ENCODE measurements around the gene MEF2A.
"Not testable (repeated sequence)": the region's sequence is repeated elsewhere in the genome, so short reads cannot be mapped to it uniquely, and the experiment has no call there.

MEF2A gene

DNA sequence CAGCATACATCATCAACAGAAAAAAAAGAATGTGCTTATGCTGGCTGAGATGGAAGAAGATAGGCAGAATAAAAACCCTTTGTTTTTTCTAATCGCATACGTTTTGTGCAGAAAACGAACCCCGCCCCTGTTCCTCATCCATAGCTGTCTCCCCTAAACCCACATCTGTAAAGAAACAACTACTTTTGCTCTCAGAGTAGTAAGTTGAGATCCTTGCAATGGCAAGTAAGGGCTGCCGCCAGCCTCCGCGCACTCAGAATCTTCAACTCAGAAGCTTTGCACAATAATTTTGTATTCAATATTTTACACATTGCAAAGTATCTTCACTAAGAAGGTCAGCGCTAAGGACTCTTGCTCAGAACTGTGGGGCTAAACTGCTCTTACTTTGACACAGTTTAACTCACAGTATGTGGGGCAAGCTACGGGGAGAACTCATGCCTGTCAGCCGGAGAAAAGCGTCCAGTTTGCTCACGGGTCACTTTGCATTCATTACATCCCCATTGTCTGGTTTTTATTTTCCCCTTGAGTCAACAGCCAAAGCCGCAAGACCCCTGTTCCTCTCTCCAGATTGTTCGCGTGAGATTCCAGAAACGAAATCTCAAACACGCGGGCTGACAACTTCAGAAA lies 166.5 kb downstream of the MEF2A start:
- DNase-seq = no peak

DNA sequence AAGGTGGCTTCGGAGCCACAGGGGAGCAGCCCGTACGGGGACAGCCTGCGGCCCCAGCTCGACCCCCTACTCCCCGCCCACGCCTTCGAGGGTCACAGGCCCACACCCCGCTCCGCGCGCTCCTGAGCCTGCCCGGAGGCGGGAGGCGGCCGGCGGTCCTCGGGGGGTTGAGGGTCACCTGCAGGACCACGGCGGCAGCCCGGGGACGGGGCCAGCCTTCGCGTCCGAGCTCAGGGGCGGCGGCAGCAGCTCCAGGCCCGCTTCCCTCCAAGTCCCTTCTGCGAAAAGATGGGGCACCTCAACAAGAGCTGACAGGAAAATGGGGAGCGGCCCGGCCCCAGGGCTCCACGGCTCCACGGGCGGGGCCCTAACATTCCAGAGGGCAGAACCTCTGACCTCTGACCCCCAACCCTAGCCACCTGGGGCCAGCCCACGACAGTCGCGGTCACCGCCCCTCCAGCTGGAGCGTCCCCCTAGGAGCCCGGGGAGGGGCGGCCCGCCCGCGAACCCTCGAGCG lies 167.0 kb downstream of the MEF2A start:
- peak; percentile 59 for DNase-seq

DNA sequence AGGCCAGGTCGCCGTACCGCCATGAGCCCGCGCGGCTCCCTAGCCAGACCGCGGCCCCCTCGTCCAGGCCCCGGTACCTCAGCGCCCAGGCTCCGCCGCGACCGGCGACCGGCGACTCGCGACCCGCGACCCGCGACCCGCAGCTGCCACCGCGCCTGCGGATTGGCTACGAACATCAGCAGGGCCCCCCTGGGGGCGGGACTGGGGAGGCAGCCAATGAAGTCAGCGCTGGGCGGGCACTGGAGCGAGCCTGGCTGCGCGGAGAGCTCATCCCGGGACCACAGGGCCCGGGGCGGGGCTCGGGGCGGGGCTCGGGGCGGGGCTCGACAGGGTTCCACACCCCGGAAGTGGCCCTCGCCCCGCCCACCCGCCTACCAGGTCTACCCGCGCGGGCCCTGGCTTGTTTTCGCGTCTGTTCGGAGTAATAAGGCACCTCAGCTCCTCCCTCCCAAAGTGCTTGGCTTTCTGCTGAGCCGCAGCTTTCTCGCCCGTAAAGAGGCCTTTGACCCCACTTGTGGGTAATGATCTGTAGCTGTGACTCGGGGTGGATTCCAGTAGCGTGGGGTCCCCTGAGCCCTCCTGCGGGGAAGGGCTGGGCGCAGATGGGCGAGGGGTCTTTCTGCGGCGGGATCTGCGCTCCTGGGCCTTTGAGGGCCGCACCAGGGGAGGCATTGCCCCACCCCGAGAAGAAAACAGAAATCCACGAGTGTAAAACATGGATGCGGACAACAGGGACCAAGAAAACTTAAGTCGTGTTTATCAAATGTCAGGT lies 167.7 kb downstream of the MEF2A start, which contains the start of gene LYSMD4:
LYSMD4 (minus strand) TSS at position 170 of the 772 bp plus-strand sequence. CDS start 1,438 bp downstream, outside the sequence.
- DNase-seq = peak; percentile 98

DNA sequence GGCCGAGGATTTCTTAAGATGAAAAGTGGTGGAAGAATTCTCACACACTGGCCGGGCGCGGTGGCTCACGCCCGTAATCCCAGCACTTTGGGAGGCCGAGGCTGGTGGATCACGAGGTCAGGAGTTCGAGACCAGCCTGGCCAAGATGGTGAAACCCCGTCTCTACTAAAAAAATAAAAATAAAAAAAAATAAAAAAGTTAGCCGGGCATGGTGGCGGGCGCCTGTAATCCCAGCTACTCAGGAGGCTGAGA lies 168.2 kb downstream of the MEF2A start:
- not testable (repeated sequence) for DNase-seq

DNA sequence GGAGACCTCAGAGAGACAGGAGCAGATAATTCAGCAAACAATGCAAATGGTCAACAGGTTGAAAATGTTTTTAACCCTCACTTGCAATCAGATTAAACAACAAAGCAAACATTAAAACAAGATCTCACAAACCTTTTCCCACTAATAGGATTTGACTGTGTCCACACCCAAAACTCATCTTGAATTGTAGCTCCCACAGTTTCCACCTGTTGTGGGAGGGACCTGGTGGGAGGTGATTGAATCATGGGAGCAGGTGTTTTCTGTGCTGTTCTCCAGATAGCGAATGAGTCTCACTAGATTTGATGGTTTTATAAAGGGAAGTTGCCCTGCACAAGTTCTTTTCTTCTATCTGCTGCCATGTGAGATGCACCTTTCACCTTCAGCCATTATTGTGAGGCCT lies 168.8 kb downstream of the MEF2A start:
- no peak for DNase-seq

DNA sequence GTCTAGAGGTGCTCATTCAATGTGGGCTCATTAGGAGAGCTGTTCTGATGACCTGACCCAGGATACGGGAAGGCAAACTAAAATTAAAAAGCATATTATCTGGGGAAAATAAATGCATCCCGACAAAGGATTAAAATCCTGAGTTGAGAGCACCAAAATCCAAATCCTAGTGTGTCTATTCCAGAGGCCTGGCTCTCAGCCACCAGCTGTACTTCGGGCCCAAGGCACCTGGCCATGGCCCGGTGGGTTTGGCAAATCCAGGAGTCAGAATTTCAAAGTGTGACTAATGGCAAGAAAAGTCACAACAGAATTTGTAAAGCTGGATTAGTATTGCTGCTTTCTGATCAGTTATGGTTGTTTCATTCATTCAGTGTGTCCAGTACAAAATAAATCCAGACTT lies 170.1 kb downstream of the MEF2A start:
- no peak for DNase-seq

DNA sequence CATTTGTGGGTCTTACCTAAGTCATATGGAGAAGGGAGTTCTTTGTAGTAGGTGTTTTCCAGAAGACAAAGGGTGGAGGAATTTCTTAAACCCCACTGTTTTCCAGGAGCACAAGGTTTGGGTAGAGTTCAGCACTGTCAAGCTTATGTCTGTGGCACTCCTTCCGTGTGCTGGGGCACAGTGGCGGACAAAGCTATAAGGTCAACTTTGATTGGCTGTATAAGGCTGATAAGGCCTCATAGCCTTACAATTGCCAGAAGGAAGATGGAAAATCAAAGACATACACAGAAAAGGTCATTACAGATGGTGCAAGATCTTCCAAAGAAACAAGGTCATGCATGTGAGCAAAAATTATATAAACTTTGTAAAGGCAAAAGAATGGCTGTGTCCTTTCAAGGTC lies 170.9 kb downstream of the MEF2A start:
- no peak for DNase-seq

DNA sequence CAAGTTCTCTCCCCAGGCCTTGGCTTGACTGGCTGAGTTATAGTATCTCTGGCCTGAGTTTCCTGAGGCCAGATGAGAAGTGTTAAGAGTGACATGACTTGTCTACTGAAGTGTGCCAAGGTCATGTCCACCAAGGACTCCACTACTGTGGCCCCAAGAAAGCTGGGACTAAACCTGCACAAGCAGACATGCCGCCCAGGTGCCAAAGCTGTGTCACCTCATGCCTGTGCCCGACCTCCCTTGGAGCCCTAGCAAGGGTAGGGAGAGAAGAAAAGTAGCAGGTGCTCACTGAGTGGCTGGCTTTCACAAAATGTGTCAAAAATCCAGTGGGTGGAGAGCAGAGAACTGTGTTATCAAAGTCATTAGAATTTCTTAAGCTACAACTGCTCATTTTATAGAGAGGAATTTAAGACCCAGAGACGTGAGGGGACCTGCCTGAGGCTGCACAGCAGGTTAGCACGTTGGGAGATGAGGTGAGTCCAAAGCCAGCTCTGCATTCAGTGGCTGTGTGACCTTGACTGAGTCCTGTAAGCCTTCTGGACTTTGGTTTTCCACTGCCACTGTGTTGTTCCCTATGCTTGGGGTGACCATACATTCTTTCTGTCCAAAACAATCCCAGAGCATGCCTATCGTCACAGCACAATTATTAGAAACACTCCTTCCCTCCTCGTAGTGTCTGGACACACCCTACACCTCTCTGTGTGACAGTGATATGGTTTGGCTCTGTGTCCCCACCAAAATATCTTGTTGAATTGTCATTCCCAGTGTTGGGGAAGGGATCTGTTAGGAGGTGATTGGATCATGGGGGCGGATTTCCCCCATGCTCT lies 172.4 kb downstream of the MEF2A start:
- DNase-seq = no peak

DNA sequence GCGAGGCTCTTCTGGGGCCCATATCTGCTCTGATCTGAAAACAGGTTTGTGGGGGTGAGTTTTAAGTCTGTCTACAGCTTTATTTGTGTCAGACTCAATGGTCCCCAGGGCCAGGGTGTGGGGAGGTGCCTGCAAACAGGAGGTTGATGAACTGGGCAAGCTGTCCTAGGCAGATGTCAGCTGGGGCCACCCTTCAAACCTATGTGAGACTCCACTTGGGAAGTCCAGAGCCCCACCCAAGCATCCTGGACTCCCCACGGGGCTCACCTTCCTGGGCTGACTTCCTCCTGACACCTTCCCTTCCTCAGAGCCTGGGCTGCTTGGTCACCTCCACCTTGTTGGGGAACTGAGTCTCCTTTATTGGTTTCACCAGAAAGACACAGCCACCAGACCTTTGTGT lies 176.1 kb downstream of the MEF2A start:
- no peak for DNase-seq

DNA sequence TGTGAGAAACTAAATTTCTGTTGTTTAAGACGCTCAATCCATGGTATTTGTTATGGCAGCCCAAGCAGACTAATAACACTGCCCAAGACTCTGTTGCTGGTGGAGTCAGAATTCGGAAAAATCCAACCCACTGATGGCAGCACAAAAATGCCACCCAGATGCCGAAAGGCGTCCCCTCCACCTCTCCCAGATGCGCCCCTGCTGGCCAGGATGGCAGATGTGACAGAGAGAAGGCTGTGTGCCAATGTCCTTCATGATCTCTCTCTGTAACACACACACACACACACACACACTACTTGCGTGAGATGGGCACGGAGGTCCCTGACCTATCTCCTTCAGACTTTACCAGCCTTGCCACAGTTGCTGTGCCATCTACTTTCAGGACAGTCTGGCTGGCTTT lies 178.4 kb downstream of the MEF2A start:
- no peak for DNase-seq

DNA sequence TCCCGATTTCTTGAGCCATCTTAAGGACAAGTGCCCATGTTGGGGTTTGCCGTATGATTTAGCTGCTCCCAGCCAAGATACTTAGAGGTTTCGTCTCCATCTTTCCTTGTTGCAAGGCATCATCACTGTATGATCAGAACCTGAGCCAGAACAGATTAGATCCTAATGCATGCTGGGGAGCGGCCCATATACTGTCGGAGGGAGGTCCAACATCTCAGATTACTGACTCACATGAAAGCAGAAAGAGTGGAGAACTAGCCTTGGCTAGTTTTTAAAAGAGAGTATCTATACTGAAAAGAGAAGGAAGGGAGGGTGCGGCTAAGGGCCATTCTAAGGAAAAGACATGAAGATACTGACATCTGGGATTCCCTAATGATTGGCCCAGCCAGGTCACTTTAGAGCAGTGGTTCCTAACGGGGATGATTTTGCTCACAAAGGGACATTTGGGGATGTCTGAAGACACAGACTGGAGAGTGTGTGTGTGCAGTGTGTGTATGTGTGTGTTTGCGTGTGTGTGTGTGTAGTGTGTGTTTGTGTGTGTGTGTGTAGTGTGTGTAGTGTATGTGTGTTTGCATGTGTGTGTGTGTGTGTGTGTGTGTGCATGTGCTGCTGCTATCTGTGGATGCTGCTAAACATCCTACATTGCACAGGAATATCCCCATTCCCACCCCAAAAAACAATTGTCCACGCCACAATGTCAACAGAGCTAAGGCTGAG lies 179.7 kb downstream of the MEF2A start:
- DNase-seq = no peak

DNA sequence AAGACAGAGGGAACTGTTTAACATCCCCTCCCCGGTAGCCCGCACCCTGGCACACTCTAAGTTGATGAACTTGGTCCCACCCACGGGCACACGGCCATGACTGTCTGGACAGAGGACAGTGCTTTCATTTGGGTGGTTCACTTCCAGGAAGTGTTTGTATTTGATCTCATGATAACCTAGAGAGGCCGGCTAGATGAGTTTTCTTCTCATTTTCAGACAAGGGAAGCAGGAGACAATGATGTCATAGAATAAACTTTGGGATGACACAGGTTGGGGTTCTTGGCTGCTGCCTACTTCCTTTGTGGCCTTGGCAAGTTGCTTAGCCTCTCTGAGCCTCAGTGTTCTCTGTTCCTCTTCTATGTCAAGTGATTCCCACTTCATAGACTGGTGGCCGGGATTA lies 183.6 kb downstream of the MEF2A start:
- no peak for DNase-seq

DNA sequence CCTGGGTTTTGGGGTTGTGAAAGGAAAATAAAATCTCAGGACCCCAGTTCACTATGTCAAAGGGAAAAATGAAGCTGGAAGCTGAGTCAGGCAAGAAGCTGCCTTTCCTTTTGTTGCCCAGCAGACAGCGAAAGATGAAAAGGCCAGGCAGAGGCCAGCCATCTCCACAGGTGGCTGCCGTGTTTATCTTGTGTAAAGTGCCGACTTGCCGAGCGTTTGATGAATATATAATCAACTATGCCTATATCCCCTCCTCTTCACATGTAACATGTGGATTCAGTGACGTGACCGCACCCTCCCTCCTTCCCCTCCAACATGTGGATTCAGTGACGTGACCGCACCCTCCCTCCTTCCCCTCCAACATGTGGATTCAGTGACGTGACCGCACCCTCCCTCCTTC lies 184.5 kb downstream of the MEF2A start:
- DNase-seq = not testable (repeated sequence)

DNA sequence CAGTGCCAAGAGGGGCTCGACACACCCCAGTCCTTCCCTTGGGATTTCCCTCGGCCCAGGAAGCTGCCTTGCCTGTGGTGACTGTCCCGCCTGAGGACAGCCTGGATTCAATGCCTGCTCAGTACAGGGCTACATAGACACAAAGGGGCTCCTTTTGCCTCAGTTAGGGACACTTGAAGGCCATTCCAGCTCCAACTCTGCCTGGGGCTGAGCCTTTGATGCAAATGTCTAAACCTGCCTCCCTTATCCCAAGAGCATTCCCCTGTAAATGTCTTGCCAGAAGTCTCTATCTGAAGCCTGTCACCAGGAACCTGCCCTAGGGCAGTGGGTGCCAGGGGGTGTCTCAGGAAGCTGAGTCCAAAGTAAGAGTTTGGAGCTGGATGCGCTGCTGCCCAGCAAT lies 186.8 kb downstream of the MEF2A start:
- DNase-seq = no peak

DNA sequence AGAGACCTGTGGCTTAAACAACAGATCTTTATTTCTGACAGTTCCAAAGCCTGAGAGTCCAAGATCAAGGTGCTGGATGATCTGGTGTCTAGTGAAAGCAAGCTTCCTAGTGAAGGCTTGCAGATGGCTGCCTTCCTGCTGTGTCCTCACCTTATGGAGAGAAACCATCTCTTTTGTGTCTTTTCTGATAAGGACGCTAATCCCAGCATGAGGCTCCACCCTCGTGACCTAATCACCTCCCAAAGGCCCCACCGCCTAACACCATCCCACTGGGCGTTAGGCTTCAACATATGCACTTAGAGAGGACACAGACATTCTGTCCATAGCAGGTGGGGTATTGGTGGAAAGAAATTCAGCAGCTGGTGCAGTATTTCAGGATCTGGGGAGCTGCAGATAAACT lies 187.3 kb downstream of the MEF2A start:
- DNase-seq = no peak

DNA sequence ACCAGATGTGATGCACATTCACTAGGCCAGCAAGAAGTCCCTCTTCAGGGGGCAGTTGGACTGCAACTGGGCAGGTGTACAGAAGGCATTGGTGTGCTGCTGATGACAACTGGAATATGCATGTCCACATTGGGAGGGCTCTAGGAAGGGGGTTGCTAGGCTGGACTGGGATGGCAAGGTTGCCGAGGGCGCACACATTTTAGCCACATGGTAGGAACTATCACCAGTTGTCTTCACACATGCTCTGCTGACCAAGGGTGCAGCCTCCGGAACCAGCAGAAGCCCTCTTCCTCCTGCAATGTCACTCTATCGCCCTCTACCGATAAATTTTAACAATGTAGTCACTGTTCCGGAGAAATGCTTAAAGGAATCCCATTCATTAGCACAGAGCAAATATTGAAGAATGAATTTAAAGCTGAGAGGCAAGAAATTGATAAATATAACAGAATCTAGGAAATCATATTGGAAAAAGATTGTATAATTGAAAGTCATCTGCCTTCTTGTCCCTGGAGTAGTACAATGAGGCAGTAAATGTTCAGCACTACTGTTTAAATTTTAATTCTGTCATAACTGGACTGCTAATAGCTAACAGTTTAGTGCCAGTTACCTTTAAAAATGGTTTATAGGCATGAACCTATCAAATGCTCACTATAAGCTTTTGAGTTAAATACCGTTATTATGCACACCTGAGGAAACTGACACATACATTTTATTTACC lies 190.1 kb downstream of the MEF2A start:
- DNase-seq = peak; percentile 38

DNA sequence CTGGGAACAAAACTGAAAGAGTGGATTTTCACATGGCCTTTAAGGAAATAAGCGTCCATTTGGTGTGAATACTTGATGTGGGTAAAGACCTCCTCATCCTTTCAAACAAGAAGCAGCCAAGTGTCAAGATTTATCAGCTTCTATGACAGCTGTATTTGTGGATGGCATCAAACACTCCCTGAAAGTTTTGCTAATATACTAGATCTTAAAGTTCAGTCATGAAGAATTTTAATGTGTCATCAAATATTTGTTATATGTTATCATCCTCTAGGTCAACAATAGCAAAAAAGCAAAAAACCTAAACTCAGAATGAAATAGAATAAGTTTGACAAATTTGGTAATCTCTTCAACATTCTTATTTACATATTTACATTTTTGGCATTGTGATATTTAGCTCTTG lies 196.5 kb downstream of the MEF2A start:
- no peak for DNase-seq

DNA sequence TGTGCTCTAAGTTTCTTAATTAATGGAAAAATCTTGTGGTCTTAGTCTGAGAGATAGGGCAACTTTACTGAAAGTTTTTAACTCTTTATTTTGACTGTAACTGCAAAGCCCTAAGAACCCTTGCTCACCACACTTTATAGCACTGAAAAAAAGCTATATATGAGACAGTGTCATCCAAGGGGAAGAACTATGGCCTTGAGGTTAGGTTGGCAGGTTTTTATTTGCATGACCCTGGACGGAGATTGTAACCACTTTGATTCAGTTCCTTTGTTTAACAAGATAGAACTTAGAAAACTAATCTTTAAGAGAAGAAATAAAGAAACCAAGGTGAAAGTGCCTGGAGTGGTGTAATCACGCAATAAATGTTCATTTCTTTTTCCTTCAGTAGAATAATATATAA lies 198.0 kb downstream of the MEF2A start:
- no peak for DNase-seq

DNA sequence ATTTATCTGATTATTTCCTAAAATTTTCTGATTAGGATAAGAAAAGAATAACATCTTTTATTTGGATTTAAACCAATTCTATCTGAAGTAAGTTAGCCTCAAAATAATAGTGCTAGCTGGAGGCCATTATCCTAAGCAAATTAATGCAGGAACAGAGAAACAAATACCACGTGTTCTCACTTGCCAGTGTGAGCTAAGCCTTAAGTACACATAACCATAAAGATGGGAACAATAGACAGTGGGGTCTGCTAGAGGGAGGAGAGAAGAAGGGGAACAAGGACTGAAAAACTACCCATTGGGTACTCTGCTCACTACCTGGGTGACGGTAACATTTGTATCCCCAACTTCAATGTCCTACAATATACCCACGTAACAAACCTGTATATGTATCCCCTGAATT lies 198.7 kb downstream of the MEF2A start:
- DNase-seq = no peak
